Measurements from ENCODE around the gene CDSN. TPM values are rescaled to one million over a fixed set of nuclear protein-coding genes. Genes with fewer than 3 reads are reported as not detected.
"Not testable (repeated sequence)": the region's sequence is repeated elsewhere in the genome, so short reads cannot be mapped to it uniquely, and the experiment has no call there.

CDSN gene
- total and polyA plus RNA-seq, 12 donors: 0.03 to 0.08 TPM; not detected in 10

DNA sequence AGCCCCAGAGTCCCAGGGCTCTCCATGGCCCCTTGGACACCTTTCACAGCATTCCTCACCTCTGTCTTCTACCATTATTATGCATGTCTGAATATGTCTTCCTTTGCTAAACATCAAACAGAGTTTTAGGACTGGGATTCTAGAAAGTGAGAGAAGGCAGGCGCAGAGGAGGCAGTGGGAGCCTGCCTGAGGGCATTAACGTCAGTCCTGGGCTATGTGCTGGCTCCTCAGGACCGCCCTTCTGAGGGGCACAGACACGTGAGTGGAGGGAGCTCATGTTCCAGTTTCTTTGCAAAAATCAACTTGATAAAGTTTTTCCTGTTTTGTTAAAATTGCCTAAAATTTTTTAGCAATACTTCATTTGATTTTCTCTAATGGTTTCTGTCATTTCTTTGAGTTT is 45.8 kb downstream of the CDSN start:
- TF ChIP-seq, protein P1, sequence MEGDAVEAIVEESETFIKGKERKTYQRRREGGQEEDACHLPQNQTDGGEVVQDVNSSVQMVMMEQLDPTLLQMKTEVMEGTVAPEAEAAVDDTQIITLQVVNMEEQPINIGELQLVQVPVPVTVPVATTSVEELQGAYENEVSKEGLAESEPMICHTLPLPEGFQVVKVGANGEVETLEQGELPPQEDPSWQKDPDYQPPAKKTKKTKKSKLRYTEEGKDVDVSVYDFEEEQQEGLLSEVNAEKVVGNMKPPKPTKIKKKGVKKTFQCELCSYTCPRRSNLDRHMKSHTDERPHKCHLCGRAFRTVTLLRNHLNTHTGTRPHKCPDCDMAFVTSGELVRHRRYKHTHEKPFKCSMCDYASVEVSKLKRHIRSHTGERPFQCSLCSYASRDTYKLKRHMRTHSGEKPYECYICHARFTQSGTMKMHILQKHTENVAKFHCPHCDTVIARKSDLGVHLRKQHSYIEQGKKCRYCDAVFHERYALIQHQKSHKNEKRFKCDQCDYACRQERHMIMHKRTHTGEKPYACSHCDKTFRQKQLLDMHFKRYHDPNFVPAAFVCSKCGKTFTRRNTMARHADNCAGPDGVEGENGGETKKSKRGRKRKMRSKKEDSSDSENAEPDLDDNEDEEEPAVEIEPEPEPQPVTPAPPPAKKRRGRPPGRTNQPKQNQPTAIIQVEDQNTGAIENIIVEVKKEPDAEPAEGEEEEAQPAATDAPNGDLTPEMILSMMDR (IDR thresholded peaks at IDR 0.05): no peak
- no peak for TF ChIP-seq POLR2A (IDR thresholded peaks at IDR 0.05)
- Histone ChIP-seq H3K4me1 (replicated peaks in 1 of 2) (peaks cover 10 to 11% of the 10 kb centered on the region in 2 donors), H3K9me3 (replicated peaks in 1 of 3) (no peaks in the 10 kb centered on the region), H3K27me3 (no peaks in the 10 kb centered on the region), H3K4me3 (no peak overlapping the region), H3K27ac (no peak overlapping the region), H3K36me3 (replicated peaks in 1 of 2) (no peaks in the 10 kb centered on the region)
- no peak for DNase-seq
- WGBS, 4 donors: 81 to 92% (median 87%) methylated on average over 4 of the region's 4 CpGs
- intact Hi-C loops (cut with DNase I): no loop called here

GRCh38 chr6:31070711-31071197 is 49.5 kb downstream of the CDSN start:
- peak in 4 of 7 donors; percentile 23 to 71 (median 50) for DNase-seq
- Histone ChIP-seq H3K4me3 (no peak overlapping the region), H3K9me3 (replicated peaks in 1 of 3) (no peaks in the 10 kb centered on the region), H3K27me3 (no peaks in the 10 kb centered on the region), H3K27ac (no peak overlapping the region), H3K36me3 (replicated peaks in 1 of 2) (no peaks in the 10 kb centered on the region), H3K4me1 (replicated peaks in 1 of 2) (peaks cover 10 to 11% of the 10 kb centered on the region in 2 donors)
- intact Hi-C loops (cut with DNase I): no loop called here
- no peak for TF ChIP-seq POLR2A (IDR thresholded peaks at IDR 0.05)
- TF ChIP-seq, protein P1 (IDR thresholded peaks at IDR 0.05): peak in 4 of 6 experiments; percentile 12 to 34 (median 28)
- WGBS, 4 donors: 35 to 57% (median 51%) methylated on average over 6 of the region's 6 CpGs

- no peak overlapping the region for H3K4me3 ChIP-seq
- WGBS, 4 donors: 38 to 46% (median 42%) methylated on average over 12 to 13 of the region's 13 CpGs
- peaks cover 10 to 11% of the 10 kb centered on the region in 2 donors for H3K4me1 ChIP-seq (replicated peaks in 1 of 2)
- no peak for TF ChIP-seq POLR2A (IDR thresholded peaks at IDR 0.05)
- TF ChIP-seq, protein P1 (IDR thresholded peaks at IDR 0.05): peak; percentile 71 to 90 (median 84)
- H3K9me3 ChIP-seq (replicated peaks in 1 of 3): no peaks in the 10 kb centered on the region
- intact Hi-C loops (cut with DNase I): no loop called here
- no peak overlapping the region for H3K27ac ChIP-seq
- H3K36me3 ChIP-seq (replicated peaks in 1 of 2): no peaks in the 10 kb centered on the region
- H3K27me3 ChIP-seq: no peaks in the 10 kb centered on the region
- DNase-seq: peak; percentile 74 to 93 (median 79)
Measured at GRCh38 chr6:31068669-31069340, 51.4 kb downstream of the CDSN start.

DNA sequence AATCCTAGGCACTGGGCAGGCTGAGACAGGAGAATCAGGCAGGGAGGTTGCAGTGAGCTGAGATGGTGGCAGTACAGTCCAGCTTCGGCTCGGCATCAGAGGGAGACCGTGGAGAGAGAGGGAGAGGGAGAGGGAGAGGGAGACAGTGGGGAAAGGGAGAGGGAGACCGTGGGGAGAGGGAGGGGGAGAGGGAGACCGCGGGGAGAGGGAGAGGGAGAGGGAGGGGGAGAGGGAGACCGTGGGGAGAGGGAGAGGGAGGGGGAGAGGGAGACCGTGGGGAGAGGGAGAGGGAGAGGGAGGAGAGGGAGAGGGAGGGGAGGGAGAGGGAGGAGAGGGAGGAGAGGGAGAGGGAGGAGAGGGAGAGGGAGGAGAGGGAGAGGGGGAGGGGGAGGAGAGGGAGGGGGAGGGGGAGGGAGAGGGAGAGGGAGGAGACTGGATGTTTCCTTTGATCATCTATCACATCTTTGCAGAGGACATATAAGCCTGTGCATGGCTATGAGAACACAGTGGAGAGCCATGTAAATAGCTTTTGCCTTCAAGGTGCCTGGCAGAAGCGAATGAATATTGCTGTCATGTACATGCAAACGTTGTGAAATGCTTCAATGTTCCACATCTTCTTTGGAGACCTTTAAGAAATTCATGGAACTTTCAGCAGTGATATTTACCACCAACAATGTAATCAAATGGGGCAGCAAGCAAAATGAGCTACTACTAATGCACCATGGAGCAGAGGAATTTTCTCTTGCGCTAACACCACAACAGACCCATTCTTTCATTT is 52.2 kb downstream of the CDSN start:
- intact Hi-C loops (cut with DNase I); H3K27me3 ChIP-seq; H3K4me1 ChIP-seq (replicated peaks in 1 of 2); DNase-seq; H3K27ac ChIP-seq; H3K4me3 ChIP-seq; H3K9me3 ChIP-seq (replicated peaks in 1 of 3); H3K36me3 ChIP-seq (replicated peaks in 1 of 2): not testable (repeated sequence)
- 72 to 81% (median 78%) methylated on average over 5 to 6 of the region's 11 CpGs for WGBS, 4 donors

DNA sequence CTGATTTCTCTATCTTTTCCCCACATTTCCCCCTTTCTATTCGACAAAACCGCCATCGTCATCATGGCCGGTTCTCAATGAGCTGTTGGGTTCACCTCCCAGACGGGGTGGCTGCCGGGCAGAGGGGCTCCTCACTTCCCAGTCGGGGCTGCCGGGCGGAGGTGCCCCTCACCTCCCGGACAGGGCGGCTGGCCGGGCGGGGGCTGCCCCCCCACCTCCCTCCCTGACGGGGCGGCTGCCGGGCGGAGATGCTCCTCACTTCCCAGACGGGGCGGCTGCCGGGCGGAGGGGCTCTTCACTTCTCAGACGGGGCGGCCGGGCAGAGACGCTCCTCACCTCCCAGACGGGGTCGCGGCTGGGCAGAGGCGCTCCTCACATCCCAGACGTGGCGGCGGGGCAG is 53.2 kb downstream of the CDSN start:
- H3K27ac ChIP-seq; DNase-seq; H3K36me3 ChIP-seq (replicated peaks in 1 of 2); H3K27me3 ChIP-seq; H3K4me3 ChIP-seq; H3K9me3 ChIP-seq (replicated peaks in 1 of 3); H3K4me1 ChIP-seq (replicated peaks in 1 of 2); intact Hi-C loops (cut with DNase I): not testable (repeated sequence)
- 85 to 96% (median 88%) methylated on average over 7 to 25 of the region's 32 CpGs for WGBS, 4 donors
